Liver (tissue), 3 donors: ENCODE results near the gene MED22.

ENCODE experiments used
- ATF3 ChIP-seq: IDR thresholded peaks from 2 replicates; pipeline ENCODE4 v1.6.1; 2016; ENCODE audit warnings: antibody characterized with exemption
- CTCF ChIP-seq: fragments of 150-350 bp; IDR thresholded peaks from 2 replicates; pipeline ENCODE4 v1.5.1; 2017; ENCODE audit warnings: improper control_type of control experiment, low read depth, low read length; ENCODE audit not compliant: missing input control
- EGR1 ChIP-seq, 2 donors: IDR thresholded peaks; 2 replicates each; pipeline ENCODE4 v1.6.1; 2016 to 2018; ENCODE audit warnings: antibody characterized with exemption in 2 of 2, low read depth in 2 of 2
- FOXA1 ChIP-seq: IDR thresholded peaks from 2 replicates; pipeline ENCODE4 v1.6.1; 2016; ENCODE audit warnings: antibody characterized with exemption
- GABPA ChIP-seq, 2 donors: IDR thresholded peaks in 1 of 2; conservative IDR thresholded peaks in 1 of 2; 2 replicates each; pipeline ENCODE4 v1.6.1; 2016; ENCODE audit warnings: antibody characterized with exemption in 2 of 2, mild to moderate bottlenecking in 1 of 2, moderate library complexity in 1 of 2
- HNF4G ChIP-seq: IDR thresholded peaks from 2 replicates; pipeline ENCODE4 v1.6.1; 2016; ENCODE audit warnings: antibody characterized with exemption
- MAX ChIP-seq: IDR thresholded peaks from 2 replicates; pipeline ENCODE4 v1.6.1; 2016; ENCODE audit warnings: antibody characterized with exemption
- NR2F2 ChIP-seq: IDR thresholded peaks from 2 replicates; pipeline ENCODE4 v1.6.1; 2016; ENCODE audit warnings: antibody characterized with exemption
- RAD21 ChIP-seq, 2 donors: IDR thresholded peaks; 2 replicates each; pipeline ENCODE4 v1.6.1; 2016; ENCODE audit warnings: antibody characterized with exemption in 2 of 2, mild to moderate bottlenecking in 2 of 2
- REST ChIP-seq: IDR thresholded peaks from 2 replicates; pipeline ENCODE4 v1.6.1; 2016; ENCODE audit warnings: antibody characterized with exemption, mild to moderate bottlenecking
- RXRA ChIP-seq, 2 donors: IDR thresholded peaks; 2 replicates each; pipeline ENCODE4 v1.6.1; 2017 to 2018; ENCODE audit warnings: antibody characterized with exemption in 2 of 2, mild to moderate bottlenecking in 1 of 2
- SP1 ChIP-seq: IDR thresholded peaks from 2 replicates; pipeline ENCODE4 v1.6.1; 2018; ENCODE audit warnings: antibody characterized with exemption, mild to moderate bottlenecking
- TAF1 ChIP-seq: conservative IDR thresholded peaks from 2 replicates; pipeline ENCODE4 v1.6.1; 2016; ENCODE audit warnings: antibody characterized with exemption, mild to moderate bottlenecking
- YY1 ChIP-seq: IDR thresholded peaks from 2 replicates; pipeline ENCODE4 v1.6.1; 2016; ENCODE audit warnings: antibody characterized with exemption, mild to moderate bottlenecking
- donor health status: healthy.
- donor health status: healthy.

GRCh38 chr9:133332381-133332730, 15.6 kb downstream of the MED22 start:
- TF ChIP-seq CTCF (no peak), REST (no peak), EGR1 (IDR thresholded peaks at IDR 0.05; ENCODE audit: low read depth in 2 of 2) (no peak), YY1 (no peak), RAD21 (IDR thresholded peaks at IDR 0.05) (no peak), SP1 (no peak), MAX (no peak), NR2F2 (no peak), HNF4G (no peak), ATF3 (no peak), TAF1 (no peak), RXRA (IDR thresholded peaks at IDR 0.05) (no peak), FOXA1 (no peak), GABPA (IDR thresholded peaks at IDR 0.05 in 1 of 2, conservative IDR thresholded peaks at IDR 0.05 in 1 of 2) (no peak)
